ENCODE data around the gene NBPF4. TPM values are rescaled to one million over a fixed set of nuclear protein-coding genes. Genes with fewer than 3 reads are reported as not detected.
A peak's percentile ranks its signal among the peaks of the same experiment; 100 is the strongest.
"Not testable (repeated sequence)": the region's sequence is repeated elsewhere in the genome, so short reads cannot be mapped to it uniquely, and the experiment has no call there.

NBPF4 gene
- total RNA-seq, 1 experiment from 2014 or later = not detected

DNA sequence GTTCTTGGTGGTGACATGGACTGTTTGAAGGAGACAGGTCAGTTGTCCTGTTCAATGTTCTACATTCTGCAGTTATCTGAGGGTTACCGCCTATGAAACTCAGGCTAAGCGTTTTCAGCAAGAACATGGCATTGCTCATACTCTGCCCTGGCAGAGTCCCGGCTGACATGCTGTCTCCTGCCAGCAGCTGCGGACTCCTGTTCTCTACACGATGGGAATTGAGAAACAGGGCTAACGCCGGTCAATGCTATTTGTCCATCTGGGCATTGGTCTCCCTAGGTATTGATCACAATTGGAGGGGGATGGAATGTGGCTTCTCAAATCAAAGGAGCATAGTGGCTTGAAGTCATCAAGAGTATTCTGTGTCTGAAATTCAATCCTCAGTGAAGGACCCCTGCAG is 20.6 kb downstream of the NBPF4 start:
- H3K27me3 ChIP-seq (ENCODE audit: control insufficient read depth, insufficient read depth, low read length); DNase-seq; H3K4me3 ChIP-seq (ENCODE audit: insufficient read depth, low read depth, low read length); H3K36me3 ChIP-seq (replicated peaks; ENCODE audit: control insufficient read depth, insufficient read depth, low read length): not testable (repeated sequence)

DNA sequence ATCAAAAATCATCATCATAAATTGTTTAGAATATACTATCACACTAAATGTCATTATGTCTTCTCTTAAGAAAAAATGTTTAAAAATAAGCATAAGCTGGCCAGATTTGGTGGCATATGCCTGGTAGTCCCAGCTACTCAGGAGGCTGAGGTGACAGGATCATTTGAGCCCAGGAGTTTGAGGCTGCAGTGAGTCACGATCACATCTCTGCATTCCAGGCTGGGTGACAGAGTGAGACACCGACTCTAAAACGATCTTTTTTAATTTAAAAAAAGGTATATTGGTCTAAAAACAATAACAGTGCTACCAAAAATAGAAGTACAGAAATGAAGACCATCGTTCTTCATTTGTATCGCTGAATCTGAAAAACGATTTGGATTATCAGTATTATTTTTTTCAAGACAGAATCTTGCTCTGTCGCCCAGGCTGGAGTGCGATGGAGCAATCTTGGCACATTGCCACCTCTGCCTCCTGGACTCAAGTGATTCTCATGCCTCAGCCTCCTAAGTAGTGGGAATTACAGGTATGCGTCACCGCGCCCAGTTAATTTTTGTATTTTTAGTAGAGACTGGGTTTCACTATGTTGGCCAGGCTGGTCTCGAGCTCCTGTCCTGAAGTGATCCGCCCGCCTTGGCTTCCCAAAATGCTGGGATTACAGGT is 26.2 kb downstream of the NBPF4 start:
- H3K27me3 ChIP-seq (ENCODE audit: control insufficient read depth, insufficient read depth, low read length); DNase-seq; H3K4me3 ChIP-seq (ENCODE audit: insufficient read depth, low read depth, low read length); H3K36me3 ChIP-seq (replicated peaks; ENCODE audit: control insufficient read depth, insufficient read depth, low read length): not testable (repeated sequence)

DNA sequence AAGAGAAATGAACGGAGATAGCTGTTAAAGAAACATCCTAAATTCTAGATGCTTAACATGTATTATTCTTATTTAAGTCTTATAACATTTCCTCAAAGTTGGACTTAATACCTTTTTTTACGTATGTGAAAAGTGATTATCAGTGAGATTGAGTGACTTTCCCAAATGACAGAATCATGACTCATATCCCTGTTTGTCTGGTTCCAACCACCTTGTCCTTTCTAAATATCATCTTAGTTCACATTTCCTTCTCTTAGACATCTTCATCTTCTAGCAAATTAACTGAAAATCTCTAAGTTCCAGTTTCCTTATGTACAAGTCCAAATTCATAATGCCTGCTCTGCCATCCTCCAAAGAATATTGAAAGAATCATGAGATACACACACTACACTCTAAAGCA is 26.9 kb downstream of the NBPF4 start:
- not testable (repeated sequence) for H3K36me3 ChIP-seq (replicated peaks; ENCODE audit: control insufficient read depth, insufficient read depth, low read length); H3K27me3 ChIP-seq (ENCODE audit: control insufficient read depth, insufficient read depth, low read length); DNase-seq; H3K4me3 ChIP-seq (ENCODE audit: insufficient read depth, low read depth, low read length)

DNA sequence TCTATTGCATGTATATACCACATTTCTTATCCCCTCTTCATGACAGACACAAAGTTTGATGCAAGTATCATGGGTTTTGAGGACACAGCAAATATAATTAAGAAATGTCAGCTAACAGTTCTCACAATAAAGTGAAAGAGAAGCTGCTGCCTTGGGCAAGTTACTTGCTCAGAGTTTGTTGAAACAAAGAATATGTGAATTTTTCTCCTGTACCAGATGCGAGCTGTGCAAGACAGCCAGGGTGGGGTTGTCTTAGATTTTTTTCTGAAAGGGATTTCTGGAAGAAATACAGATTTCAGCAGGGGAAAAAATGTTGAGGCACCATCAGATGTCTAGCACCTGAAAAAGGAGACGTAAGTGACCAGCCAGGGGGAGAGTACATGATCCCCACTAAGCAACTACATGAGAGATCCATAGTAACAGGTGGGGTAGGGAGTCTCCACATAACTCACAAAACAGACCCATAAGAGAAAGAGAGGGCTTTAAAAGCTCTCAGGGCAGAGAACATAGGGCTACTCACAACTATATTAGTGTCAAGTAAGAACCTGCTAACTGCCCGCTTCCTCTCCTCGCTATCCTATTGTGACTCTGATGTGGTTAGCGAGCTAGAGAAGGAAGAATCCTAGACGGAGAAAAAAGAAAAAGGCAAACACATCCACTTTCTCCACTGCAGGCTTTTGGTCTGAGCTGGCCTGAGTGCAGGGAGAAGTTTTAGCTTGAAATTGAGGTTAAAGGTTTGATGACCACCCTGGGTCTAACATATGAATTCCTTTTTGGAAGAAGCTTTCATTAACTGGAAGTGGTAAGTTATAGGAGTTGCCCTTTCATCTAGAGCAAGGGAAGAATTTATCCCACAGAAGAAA is 27.6 kb downstream of the NBPF4 start:
- H3K27me3 ChIP-seq (ENCODE audit: control insufficient read depth, insufficient read depth, low read length); H3K36me3 ChIP-seq (replicated peaks; ENCODE audit: control insufficient read depth, insufficient read depth, low read length); DNase-seq; H3K4me3 ChIP-seq (ENCODE audit: insufficient read depth, low read depth, low read length): not testable (repeated sequence)

DNA sequence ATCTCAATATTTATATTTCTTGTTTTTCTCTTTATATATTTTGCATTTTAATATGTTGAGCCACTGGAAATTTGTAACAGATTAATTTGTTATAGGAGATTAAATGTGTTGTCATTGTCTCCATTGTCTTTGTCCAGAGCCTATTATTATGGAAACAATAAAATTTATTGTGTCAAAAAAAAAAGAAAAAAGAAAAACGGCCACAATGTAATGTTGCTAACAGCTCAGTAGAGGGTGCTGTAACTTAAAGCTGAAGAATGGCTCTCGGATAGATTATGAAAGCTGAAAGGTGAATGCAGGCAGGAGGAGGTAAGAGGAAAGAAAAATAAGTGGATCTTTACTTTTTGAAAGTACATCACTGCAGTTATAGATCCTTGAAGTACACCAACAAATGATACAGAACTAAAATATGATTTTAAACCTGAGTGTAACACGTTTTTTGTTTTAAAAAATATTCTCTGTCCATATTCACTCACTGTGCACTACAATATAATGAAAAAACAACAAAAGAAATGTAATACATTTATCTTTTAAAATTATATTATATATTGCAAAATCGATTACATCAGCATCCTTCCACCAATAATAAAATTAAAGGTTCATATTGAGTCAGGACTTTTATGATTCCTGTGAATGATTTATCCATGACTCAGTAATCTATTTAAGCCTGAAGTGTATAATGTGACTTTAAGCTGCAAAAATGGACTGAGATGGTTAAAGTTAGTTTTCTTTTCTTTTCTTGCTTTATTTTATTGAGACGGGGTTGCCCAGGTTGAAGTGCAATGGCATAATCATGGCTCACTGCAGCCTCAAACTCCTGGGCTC is 29.0 kb downstream of the NBPF4 start:
- H3K27me3 ChIP-seq (ENCODE audit: control insufficient read depth, insufficient read depth, low read length); DNase-seq; H3K36me3 ChIP-seq (replicated peaks; ENCODE audit: control insufficient read depth, insufficient read depth, low read length); H3K4me3 ChIP-seq (ENCODE audit: insufficient read depth, low read depth, low read length): not testable (repeated sequence)

DNA sequence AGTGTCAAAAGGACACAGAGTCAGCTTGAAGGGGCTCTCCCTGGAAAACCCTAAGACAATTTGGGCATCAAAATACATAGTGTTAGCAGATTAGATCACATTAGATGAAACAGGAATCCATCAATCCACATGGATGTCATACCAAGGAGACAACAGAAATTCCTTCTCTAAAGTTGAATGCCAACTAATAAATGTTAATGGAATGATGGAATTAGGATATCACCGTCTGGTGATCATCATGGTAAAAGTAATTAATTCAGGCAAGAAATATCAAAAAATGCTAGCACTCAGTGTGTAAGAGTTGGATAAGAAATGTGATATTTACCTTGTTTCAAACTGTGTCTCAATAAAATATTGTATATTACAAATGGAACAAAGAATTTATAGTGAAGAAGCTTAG is 32.9 kb downstream of the NBPF4 start:
- Histone ChIP-seq H3K4me3 (ENCODE audit: insufficient read depth, low read depth, low read length) (no peak overlapping the region), H3K27me3 (ENCODE audit: control insufficient read depth, insufficient read depth, low read length) (no peaks in the 10 kb centered on the region), H3K36me3 (replicated peaks; ENCODE audit: control insufficient read depth, insufficient read depth, low read length) (no peaks in the 10 kb centered on the region)
- no peak for DNase-seq

DNA sequence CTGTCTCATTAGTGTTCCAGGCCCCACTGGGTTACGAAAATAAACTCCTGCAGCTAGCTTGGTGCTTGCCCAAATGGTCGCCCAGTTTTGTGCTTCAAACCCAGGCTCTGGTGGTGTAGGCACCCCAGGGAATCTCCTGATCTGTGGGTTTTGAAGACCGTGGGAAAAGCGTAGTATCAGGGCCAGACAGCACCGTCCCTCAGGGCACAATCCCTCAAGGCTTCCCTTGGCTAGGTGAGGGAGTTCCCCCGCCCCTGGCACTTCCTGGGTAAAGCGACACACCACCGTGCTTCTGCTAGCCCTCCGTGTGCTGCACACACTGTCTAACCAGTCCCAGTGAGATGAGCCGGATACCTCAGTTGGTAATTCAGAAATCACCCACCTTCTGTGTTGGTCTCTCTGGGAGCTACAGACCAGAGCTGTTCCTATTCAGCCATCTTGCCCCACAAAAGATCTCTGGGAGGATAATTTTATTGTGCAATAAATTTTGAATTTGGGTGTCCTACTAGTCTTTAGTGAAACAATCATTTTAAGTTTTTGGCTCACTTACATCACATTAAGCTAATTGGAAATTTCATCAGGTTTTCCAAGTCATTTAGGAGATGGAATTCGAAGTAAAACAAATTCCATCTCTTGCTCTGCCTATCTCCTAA is 34.3 kb downstream of the NBPF4 start:
- DNase-seq = no peak
- H3K27me3 ChIP-seq (ENCODE audit: control insufficient read depth, insufficient read depth, low read length) = no peaks in the 10 kb centered on the region
- no peak overlapping the region for H3K4me3 ChIP-seq (ENCODE audit: insufficient read depth, low read depth, low read length)
- no peaks in the 10 kb centered on the region for H3K36me3 ChIP-seq (replicated peaks; ENCODE audit: control insufficient read depth, insufficient read depth, low read length)

GRCh38 chr1:108208724-108209446 is 35.0 kb downstream of the NBPF4 start:
- DNase-seq = no peak
- Histone ChIP-seq H3K4me3 (ENCODE audit: insufficient read depth, low read depth, low read length) (no peak overlapping the region), H3K36me3 (replicated peaks; ENCODE audit: control insufficient read depth, insufficient read depth, low read length) (no peaks in the 10 kb centered on the region), H3K27me3 (ENCODE audit: control insufficient read depth, insufficient read depth, low read length) (no peaks in the 10 kb centered on the region)

DNA sequence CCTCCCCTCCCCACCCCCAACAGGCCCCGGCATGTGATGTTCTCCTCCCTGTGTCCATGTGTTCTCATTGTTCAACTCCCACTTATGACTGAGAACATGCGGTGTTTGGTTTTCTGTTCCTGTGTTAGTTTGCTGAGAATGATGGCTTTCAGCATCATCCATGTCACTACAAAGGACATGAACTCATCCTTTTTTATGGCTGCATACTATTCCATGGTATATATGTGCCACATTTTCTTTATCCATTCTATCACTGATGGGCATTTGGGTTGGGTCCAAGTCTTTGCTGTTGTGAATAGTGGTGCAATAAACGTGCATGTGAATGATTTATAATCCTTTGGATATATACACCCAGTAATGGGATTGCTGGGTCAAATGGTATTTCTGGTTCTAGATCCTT is 40.3 kb downstream of the NBPF4 start:
- DNase-seq; H3K36me3 ChIP-seq (replicated peaks; ENCODE audit: control insufficient read depth, insufficient read depth, low read length); H3K27me3 ChIP-seq (ENCODE audit: control insufficient read depth, insufficient read depth, low read length); H3K4me3 ChIP-seq (ENCODE audit: insufficient read depth, low read depth, low read length): not testable (repeated sequence)

DNA sequence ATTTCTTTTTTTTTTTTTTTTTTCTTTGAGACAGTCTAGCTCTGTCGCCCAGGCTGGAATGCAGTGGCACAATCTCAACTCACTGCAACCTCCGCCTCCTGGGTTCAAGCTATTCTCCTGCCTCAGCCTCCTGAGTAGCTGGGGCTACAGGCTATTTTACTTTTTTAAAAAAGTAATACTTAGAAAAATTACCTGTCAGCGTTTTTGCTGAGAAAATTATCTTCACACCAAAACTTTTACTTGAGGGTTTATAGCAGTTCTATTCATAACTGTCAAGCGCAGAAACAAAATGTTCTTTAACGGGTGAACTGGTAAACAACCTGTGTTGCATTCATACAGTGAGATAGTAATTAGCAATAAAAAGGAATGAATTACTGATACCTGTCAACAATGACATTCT is 42.2 kb downstream of the NBPF4 start:
- Histone ChIP-seq H3K36me3 (replicated peaks; ENCODE audit: control insufficient read depth, insufficient read depth, low read length) (peaks cover 4% of the 10 kb centered on the region), H3K27me3 (ENCODE audit: control insufficient read depth, insufficient read depth, low read length) (peaks cover 6% of the 10 kb centered on the region), H3K4me3 (ENCODE audit: insufficient read depth, low read depth, low read length) (no peak overlapping the region)
- DNase-seq = no peak

DNA sequence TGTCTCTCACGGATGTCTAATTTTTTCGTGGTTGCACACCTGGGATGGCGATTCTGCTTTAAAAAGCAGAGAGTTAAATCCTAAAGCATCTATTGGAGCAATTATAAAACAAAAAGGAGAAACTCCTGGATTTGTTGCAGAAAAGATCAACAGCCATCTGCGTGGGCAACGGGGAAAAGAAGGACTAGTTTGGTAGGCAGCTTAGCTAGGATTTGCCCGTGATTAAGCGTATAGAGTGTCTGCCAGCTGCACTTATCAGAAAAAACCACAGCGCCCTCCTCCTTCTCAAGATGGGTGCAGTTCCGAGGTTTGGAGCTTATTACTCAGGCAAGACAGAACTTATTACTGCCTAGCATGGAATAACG is 43.2 kb downstream of the NBPF4 start:
- DNase-seq = peak; percentile 53
- H3K27me3 ChIP-seq (ENCODE audit: control insufficient read depth, insufficient read depth, low read length) = peaks cover 6% of the 10 kb centered on the region
- H3K4me3 ChIP-seq (ENCODE audit: insufficient read depth, low read depth, low read length) = peak overlapping the region; percentile 94
- H3K36me3 ChIP-seq (replicated peaks; ENCODE audit: control insufficient read depth, insufficient read depth, low read length) = peaks cover 4% of the 10 kb centered on the region

- Histone ChIP-seq H3K4me3 (ENCODE audit: insufficient read depth, low read depth, low read length) (peak within 1 kb of the TSS; percentile 94), H3K36me3 (replicated peaks; ENCODE audit: control insufficient read depth, insufficient read depth, low read length) (peaks cover 6% of the 10 kb centered on the region), H3K27me3 (ENCODE audit: control insufficient read depth, insufficient read depth, low read length) (peaks cover 6% of the 10 kb centered on the region)
- DNase-seq = peak; percentile 89
Observed at GRCh38 chr1:108199781-108200686, 43.8 kb downstream of the NBPF4 start, which contains the start of gene SLC25A24. SLC25A24 (minus strand) TSS chr1:108200343; CDS start chr1:108200138, 205 bp downstream.

- peaks cover 6% of the 10 kb centered on the region for H3K27me3 ChIP-seq (ENCODE audit: control insufficient read depth, insufficient read depth, low read length)
- peak; percentile 40 for DNase-seq
- peak overlapping the region; percentile 94 for H3K4me3 ChIP-seq (ENCODE audit: insufficient read depth, low read depth, low read length)
- H3K36me3 ChIP-seq (replicated peaks; ENCODE audit: control insufficient read depth, insufficient read depth, low read length) = peaks cover 6% of the 10 kb centered on the region
Observed at GRCh38 chr1:108199201-108199691, 44.6 kb downstream of the NBPF4 start.

Data from H7 (cell line).